Hepatocyte (in vitro differentiated cells): ENCODE measurements around the gene CSMD2.

Experiments
- CTCF ChIP-seq: fragments of 200-600 bp; sonication (generic); IDR thresholded peaks from 2 replicates; pipeline ENCODE4 v1.5.1; 2016; ENCODE audit warnings: antibody characterized with exemption, mild to moderate bottlenecking; ENCODE audit not compliant: poor library complexity
- EZH2 ChIP-seq: fragments of 200-600 bp; sonication (generic); IDR thresholded peaks from 2 replicates; pipeline ENCODE4 v1.6.1; 2016; ENCODE audit warnings: antibody characterized with exemption, mild to moderate bottlenecking, borderline replicate concordance
- EZH2phosphoT487 ChIP-seq: fragments of 200-600 bp; sonication (generic); IDR thresholded peaks from one replicate; pipeline ENCODE4 v1.6.1; 2018; ENCODE audit warnings: antibody characterized with exemption, mild to moderate bottlenecking, low read depth, moderate library complexity; ENCODE audit not compliant: unreplicated experiment, severe bottlenecking

- TF ChIP-seq CTCF (no peak), EZH2 (no peak), EZH2phosphoT487 (no peak)
These were observed 23.4 kb upstream of the CSMD2 start for GRCh38 chr1:34188418-34188817.
